Measurements from ENCODE around the gene NTPCR.
A peak's percentile ranks its signal among the peaks of the same experiment; 100 is the strongest.

NTPCR gene

GRCh38 chr1:232949636-232950196 is 695 bp upstream of the NTPCR start:
- H3K27ac ChIP-seq (ENCODE audit: low read length) = peak overlapping the region; percentile 96
- DNase-seq (no peak), ATAC-seq (ENCODE audit: insufficient read depth, low read depth) (no peak)
- H3K4me2 ChIP-seq (ENCODE audit: insufficient read depth, low read length) = peak overlapping the region; percentile 90
- H3K79me2 ChIP-seq (ENCODE audit: insufficient read depth, low read length) = peaks cover 52% of the 10 kb centered on the region
- TF ChIP-seq CTCF (IDR thresholded peaks at IDR 0.05; ENCODE audit: borderline replicate concordance, extremely low read depth, low read length, poor library complexity, severe bottlenecking) = no peak
- no peak for TF ChIP-seq EZH2 (IDR thresholded peaks at IDR 0.05; ENCODE audit: borderline replicate concordance, low read depth, low read length, severe bottlenecking)
- peak overlapping the region; percentile 78 to 82 for H3K4me3 ChIP-seq (ENCODE audit: low read depth in 1 of 2, low read length in 2 of 2)
- no peaks in the 10 kb centered on the region for H3K27me3 ChIP-seq (ENCODE audit: insufficient read depth, low read length, poor library complexity)
- H3K4me1 ChIP-seq (ENCODE audit: insufficient read depth, low read length) = peaks cover 39% of the 10 kb centered on the region
- H4K20me1 ChIP-seq (ENCODE audit: insufficient read depth, low read length) = no peaks in the 10 kb centered on the region
- H3K9ac ChIP-seq (ENCODE audit: low read depth, low read length) = peak overlapping the region; percentile 88
- H2AFZ ChIP-seq (ENCODE audit: low read depth, low read length) = peak overlapping the region; percentile 91
- peaks cover 3% of the 10 kb centered on the region; the same call in 1 of the 2 replicates for H3K36me3 ChIP-seq (ENCODE audit: insufficient read depth, low read length)
- H3K9me3 ChIP-seq (ENCODE audit: insufficient read depth, low read length, severe bottlenecking) = no peaks in the 10 kb centered on the region

- DNase-seq = peak; percentile 37
- Histone ChIP-seq H2AFZ (ENCODE audit: low read depth, low read length) (peak overlapping the region; percentile 91), H3K9me3 (ENCODE audit: insufficient read depth, low read length, severe bottlenecking) (no peaks in the 10 kb centered on the region), H4K20me1 (ENCODE audit: insufficient read depth, low read length) (no peaks in the 10 kb centered on the region), H3K27me3 (ENCODE audit: insufficient read depth, low read length, poor library complexity) (no peaks in the 10 kb centered on the region), H3K9ac (ENCODE audit: low read depth, low read length) (peak overlapping the region; percentile 88), H3K4me1 (ENCODE audit: insufficient read depth, low read length) (peaks cover 37% of the 10 kb centered on the region), H3K36me3 (ENCODE audit: insufficient read depth, low read length) (peaks cover 7% of the 10 kb centered on the region), H3K27ac (ENCODE audit: low read length) (peak overlapping the region; percentile 96), H3K79me2 (ENCODE audit: insufficient read depth, low read length) (peaks cover 59% of the 10 kb centered on the region), H3K4me3 (ENCODE audit: low read depth in 1 of 2, low read length in 2 of 2) (peak overlapping the region; percentile 78 to 82), H3K4me2 (ENCODE audit: insufficient read depth, low read length) (peak overlapping the region; percentile 90)
- ATAC-seq (ENCODE audit: insufficient read depth, low read depth) = peak; percentile 46
- no peak for TF ChIP-seq EZH2 (IDR thresholded peaks at IDR 0.05; ENCODE audit: borderline replicate concordance, low read depth, low read length, severe bottlenecking)
- no peak for TF ChIP-seq CTCF (IDR thresholded peaks at IDR 0.05; ENCODE audit: borderline replicate concordance, extremely low read depth, low read length, poor library complexity, severe bottlenecking)
Measured at GRCh38 chr1:232951180-232951579, 769 bp downstream of the NTPCR start.

- Histone ChIP-seq H3K27ac (ENCODE audit: low read length) (peak overlapping the region; percentile 96), H3K4me2 (ENCODE audit: insufficient read depth, low read length) (peak overlapping the region; percentile 90), H3K9ac (ENCODE audit: low read depth, low read length) (peak overlapping the region; percentile 88), H2AFZ (ENCODE audit: low read depth, low read length) (peak overlapping the region; percentile 91; the same call in 1 of the 2 replicates), H3K27me3 (ENCODE audit: insufficient read depth, low read length, poor library complexity) (no peaks in the 10 kb centered on the region), H3K4me1 (ENCODE audit: insufficient read depth, low read length) (peaks cover 37% of the 10 kb centered on the region), H3K9me3 (ENCODE audit: insufficient read depth, low read length, severe bottlenecking) (no peaks in the 10 kb centered on the region), H3K79me2 (ENCODE audit: insufficient read depth, low read length) (peaks cover 59% of the 10 kb centered on the region), H3K36me3 (ENCODE audit: insufficient read depth, low read length) (peaks cover 11% of the 10 kb centered on the region), H3K4me3 (ENCODE audit: low read depth in 1 of 2, low read length in 2 of 2) (peak overlapping the region; percentile 78 to 82; a peak in 3 of 4 replicates), H4K20me1 (ENCODE audit: insufficient read depth, low read length) (no peaks in the 10 kb centered on the region)
- no peak for ATAC-seq (ENCODE audit: insufficient read depth, low read depth)
- no peak for DNase-seq
- TF ChIP-seq EZH2 (IDR thresholded peaks at IDR 0.05; ENCODE audit: borderline replicate concordance, low read depth, low read length, severe bottlenecking) (no peak), CTCF (IDR thresholded peaks at IDR 0.05; ENCODE audit: borderline replicate concordance, extremely low read depth, low read length, poor library complexity, severe bottlenecking) (no peak)
Measured at GRCh38 chr1:232951605-232952004, 1.2 kb downstream of the NTPCR start.

All from DND-41 (cell line).